Frontal cortex (tissue), 4 donors: ENCODE results near the gene CTAGE4. TPM values are rescaled to one million over a fixed set of nuclear protein-coding genes. Genes with fewer than 3 reads are reported as not detected.
"Not testable (repeated sequence)": the region's sequence is repeated elsewhere in the genome, so short reads cannot be mapped to it uniquely, and the experiment has no call there.

Experiments
- DNase-seq, 2 donors: peaks; one replicate each; pipeline ENCODE4 v3.0.0; 2012; ENCODE audit warnings: low spot score in 2 of 2
- FAIRE-seq: peaks from 2 replicates; lab custom pipeline; 2012; peaks lifted over from hg19 to GRCh38; lab: Jason Lieb, UNC
- total RNA-seq: library from RNA; depleted of rRNA; stranded (reverse); fragments of >200 nt; gene quantifications from one replicate; pipeline ENCODE4 v1.2.3, GENCODE V29; 2014
- donor health status: control.
- donor health status: control.
- donor health status: control.

Gene CTAGE4
- total RNA-seq, 1 donor from 2014 or later: 0.41 TPM

GRCh38 chr7:144201978-144202377 is 18.7 kb downstream of the CTAGE4 start:
- FAIRE-seq, DNase-seq: not testable (repeated sequence)

- DNase-seq, FAIRE-seq: not testable (repeated sequence)
Observed at GRCh38 chr7:144203086-144203485, 19.8 kb downstream of the CTAGE4 start.

GRCh38 chr7:144205306-144205705 is 22.0 kb downstream of the CTAGE4 start:
- not testable (repeated sequence) for DNase-seq, FAIRE-seq

- not testable (repeated sequence) for DNase-seq, FAIRE-seq
Observed at GRCh38 chr7:144217200-144217599, 33.9 kb downstream of the CTAGE4 start.

GRCh38 chr7:144218581-144218980 is 35.3 kb downstream of the CTAGE4 start:
- FAIRE-seq, DNase-seq: not testable (repeated sequence)

- not testable (repeated sequence) for DNase-seq, FAIRE-seq
Observed at GRCh38 chr7:144219149-144219548, 35.9 kb downstream of the CTAGE4 start.

- not testable (repeated sequence) for FAIRE-seq, DNase-seq
Observed at GRCh38 chr7:144220531-144220930, 37.3 kb downstream of the CTAGE4 start.

- not testable (repeated sequence) for FAIRE-seq
Observed at GRCh38 chr7:144223675-144224074, 40.4 kb downstream of the CTAGE4 start.

GRCh38 chr7:144226866-144227265 is 43.6 kb downstream of the CTAGE4 start:
- DNase-seq, FAIRE-seq: not testable (repeated sequence)

More at GRCh38 chr7:144223675-144224074, 40.4 kb downstream of the CTAGE4 start:
- not testable (repeated sequence) for DNase-seq

GRCh38 chr7:144228810-144229209 is 45.5 kb downstream of the CTAGE4 start:
- DNase-seq, FAIRE-seq: not testable (repeated sequence)

- not testable (repeated sequence) for DNase-seq, FAIRE-seq
Observed at GRCh38 chr7:144231027-144231426, 47.8 kb downstream of the CTAGE4 start.

GRCh38 chr7:144233039-144233438 is 49.8 kb downstream of the CTAGE4 start:
- DNase-seq, FAIRE-seq: not testable (repeated sequence)

Other genes starting within 250 kb of the CTAGE4 start
- not detected for gene OR2F2, start 248.2 kb upstream of the CTAGE4 start, total RNA-seq
- gene OR2F1, start 228.6 kb upstream of the CTAGE4 start, total RNA-seq: not detected
- not detected for gene OR6B1, start 183.1 kb upstream of the CTAGE4 start, total RNA-seq
- not detected for gene OR2A5, start 134.5 kb upstream of the CTAGE4 start, total RNA-seq
- gene OR2A25, start 113.7 kb upstream of the CTAGE4 start, total RNA-seq: not detected
- gene OR2A12, start 97.2 kb upstream of the CTAGE4 start, total RNA-seq: not detected
- not detected for gene OR2A2, start 73.9 kb upstream of the CTAGE4 start, total RNA-seq
- gene OR2A14, start 60.3 kb upstream of the CTAGE4 start, total RNA-seq: not detected
- 0.82 TPM for gene ARHGEF35, start 12.4 kb downstream of the CTAGE4 start, total RNA-seq
- gene OR2A42, start 56.1 kb downstream of the CTAGE4 start, total RNA-seq: under 0.01 TPM
- not detected for gene OR2A7, start 81.3 kb downstream of the CTAGE4 start, total RNA-seq
- gene CTAGE8, start 85.8 kb downstream of the CTAGE4 start, total RNA-seq: 0.41 TPM
- not detected for gene OR2A1, start 129.0 kb downstream of the CTAGE4 start, total RNA-seq
- gene ARHGEF5, start 171.9 kb downstream of the CTAGE4 start, total RNA-seq: 0.82 TPM
- not detected for gene NOBOX, start 220.2 kb downstream of the CTAGE4 start, total RNA-seq